Eye (tissue), 1 donor: ENCODE measurements around the gene LTK.
A peak's percentile ranks its signal among the peaks of the same experiment; 100 is the strongest.
"Not testable (repeated sequence)": the region's sequence is repeated elsewhere in the genome, so short reads cannot be mapped to it uniquely, and the experiment has no call there.

ENCODE experiments used
- DNase-seq: peaks from one replicate; pipeline ENCODE4 v3.0.0-alpha.2; 2015

Gene LTK

DNA sequence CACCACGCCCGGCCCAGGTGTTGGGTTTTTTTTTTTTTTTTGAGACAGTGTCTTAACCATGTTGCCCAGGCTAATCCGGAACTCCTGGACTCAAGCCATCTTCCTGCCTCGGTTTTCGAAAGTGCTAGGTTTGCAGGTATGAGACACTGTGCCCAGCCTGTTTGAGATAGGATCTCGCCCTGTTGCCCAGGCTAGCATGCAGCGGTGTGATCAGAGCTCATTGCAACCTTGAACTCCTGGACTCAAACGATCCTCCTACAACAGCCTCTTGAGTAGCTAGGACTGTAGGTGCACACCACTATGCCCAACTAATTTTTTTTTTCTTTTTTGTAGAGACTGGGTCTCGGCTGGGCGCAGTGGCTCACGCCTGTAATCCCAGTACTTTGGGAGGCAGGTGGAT is 40.2 kb downstream of the LTK start:
- DNase-seq = no peak

DNA sequence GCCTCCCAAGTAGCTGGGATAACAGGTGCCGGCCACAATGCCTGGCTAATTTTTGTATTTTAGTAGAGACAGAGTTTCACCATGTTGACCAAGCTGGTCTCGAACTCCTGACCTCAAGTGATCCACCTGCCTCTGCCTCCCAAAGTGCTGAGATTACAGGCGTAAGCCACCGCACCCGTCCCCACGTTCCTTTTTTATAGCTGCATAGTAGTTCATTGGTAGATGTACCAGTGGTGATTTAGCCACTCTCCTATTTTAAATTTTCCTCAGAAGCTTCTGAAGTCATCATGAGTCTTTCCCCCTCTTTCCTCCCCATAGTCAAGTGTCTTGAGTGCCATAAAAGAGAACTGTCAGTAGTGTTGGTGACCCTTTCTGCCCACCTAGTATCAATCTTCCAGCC is 44.0 kb downstream of the LTK start:
- DNase-seq = not testable (repeated sequence)

DNA sequence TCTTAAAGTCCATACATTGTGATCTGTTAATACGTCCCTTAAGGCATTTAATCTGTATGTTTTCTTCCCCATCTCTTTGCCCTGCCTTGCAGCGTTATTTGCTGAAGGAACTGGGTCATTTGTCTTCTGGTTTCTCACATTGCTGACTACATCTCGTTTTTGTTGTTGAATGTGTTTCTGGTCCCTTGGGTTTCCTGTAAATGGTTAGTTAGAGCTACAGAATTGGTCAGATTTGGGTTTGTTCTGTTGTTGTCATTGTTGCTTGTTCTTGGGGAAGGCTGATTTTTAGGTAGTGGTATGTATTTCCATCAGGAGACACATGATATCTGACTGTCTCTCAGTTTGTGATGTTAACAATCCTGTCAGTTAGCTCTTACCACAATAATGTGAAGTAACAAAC is 46.9 kb downstream of the LTK start:
- DNase-seq = no peak

DNA sequence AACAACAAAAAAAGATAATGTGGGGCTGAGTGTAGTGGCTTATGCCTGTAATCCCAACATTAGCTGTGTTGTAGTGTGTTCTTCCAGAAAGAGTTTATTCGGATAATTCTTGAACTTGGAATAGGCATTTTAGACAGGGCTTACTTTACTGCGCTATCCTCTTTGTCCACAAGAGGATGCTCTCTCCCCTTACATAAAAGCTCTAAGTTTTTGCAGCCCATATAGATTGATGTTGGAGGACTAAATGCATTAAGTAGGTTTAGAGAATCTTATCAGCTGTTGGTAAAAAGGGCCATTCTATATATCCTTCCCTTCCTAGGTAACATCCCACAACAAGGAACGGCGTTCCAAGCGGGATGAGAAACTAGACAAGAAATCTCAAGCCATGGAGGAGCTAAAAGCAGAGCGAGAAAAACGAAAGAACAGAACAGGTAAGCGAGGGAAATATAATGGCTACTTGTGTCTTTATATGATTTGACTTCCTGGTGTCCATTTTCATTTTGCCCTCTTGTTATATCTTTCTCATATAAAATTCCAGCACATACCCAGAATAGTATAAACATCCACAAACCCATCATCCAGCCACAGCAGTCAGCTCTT is 47.7 kb downstream of the LTK start:
- DNase-seq = peak; percentile 72

DNA sequence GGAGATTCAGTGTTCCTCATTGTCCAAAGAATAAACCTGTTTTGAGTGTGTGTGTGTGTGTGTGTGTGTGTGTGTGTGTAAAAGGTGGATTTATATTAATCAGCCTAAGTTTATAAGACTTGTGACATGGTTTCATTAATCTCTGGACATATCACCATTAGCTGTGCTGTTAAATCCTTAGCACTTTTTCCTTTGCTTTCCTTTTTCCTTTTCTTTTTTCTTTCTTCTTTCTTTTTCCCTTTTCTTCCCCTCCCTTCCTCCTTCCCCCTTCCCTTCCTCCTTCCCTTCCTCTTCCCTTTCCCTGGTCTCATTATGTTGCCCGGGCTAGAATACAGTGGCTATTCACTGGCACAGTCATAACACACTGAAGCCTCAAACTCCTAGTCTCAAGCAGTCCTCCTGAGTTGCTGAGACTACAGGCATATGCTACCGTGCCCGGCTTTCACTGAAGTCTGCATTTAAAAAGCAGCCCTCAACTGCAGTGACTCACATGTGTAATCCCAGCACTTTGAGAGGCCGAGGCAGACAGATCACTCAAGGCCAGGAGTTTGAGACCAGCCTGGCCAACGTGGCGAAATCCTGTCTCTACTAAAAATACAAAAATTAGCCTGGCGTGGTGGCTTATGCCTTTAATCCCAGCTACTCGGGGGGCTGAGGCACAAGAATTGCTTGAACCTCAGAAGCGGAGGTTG is 48.6 kb downstream of the LTK start:
- DNase-seq = no peak

DNA sequence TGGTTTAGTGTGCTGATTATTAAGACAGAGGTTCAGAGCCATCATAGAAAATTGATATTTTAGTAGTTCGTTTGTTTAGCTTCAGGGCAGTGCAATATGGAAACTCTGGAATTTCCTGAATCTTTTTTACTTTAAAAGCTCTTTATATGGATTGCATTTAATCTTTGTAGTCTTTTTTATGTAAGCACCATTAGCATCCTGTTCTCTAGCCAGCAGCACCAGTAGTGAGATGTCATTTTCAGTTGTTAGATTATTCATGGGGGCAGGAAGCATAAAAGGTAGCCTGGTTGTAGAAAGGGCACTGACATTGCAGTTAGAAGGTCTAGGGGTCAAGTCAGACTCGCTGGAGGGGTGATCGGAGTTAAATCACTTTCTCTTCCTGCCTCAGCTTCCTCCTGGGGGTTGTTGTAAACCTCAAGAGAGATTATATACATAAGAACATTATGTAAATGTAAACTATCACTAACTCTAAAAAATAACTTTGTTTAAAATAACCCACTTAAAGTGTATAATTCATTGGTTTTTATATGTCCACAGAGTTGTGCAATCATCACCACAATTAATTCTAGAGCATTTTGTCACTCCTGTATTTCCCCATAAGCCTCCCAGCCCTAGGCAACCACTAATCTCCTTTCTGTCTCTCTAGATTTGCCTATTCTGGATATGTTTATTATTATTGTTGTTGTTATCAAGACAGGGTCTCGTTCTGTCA is 51.4 kb downstream of the LTK start:
- DNase-seq = no peak
